KOPT-K1 (cell line): ENCODE measurements around the gene SAMD10.

ENCODE experiments used
- H3K27ac ChIP-seq: fragments of 200-600 bp; sonication (generic); 2 replicates; pipeline ENCODE4 v1.5.1; 2016; ENCODE audit warnings: antibody characterized with exemption, mild to moderate bottlenecking, low read depth, low read length; ENCODE audit not compliant: poor library complexity, severe bottlenecking
- H3K36me3 ChIP-seq: fragments of 200-600 bp; sonication (generic); 2 replicates; pipeline ENCODE4 v1.5.1; 2017; ENCODE audit warnings: antibody characterized with exemption, mild to moderate bottlenecking, low read length, moderate library complexity; ENCODE audit not compliant: insufficient read depth
- H3K9me3 ChIP-seq: fragments of 200-600 bp; sonication (generic); 2 replicates; pipeline ENCODE4 v1.5.1; 2017; ENCODE audit warnings: antibody characterized with exemption, low read length, mild to moderate bottlenecking; ENCODE audit not compliant: insufficient read depth, poor library complexity, severe bottlenecking

The SAMD10 gene

GRCh38 chr20:63945921-63946920 is 33.2 kb downstream of the SAMD10 start:
- Histone ChIP-seq H3K36me3 (peaks cover 42% of the 10 kb centered on the region), H3K27ac (no peak overlapping the region), H3K9me3 (no peaks in the 10 kb centered on the region)

GRCh38 chr20:63945031-63945658 is 34.3 kb downstream of the SAMD10 start:
- Histone ChIP-seq H3K9me3 (no peaks in the 10 kb centered on the region), H3K27ac (no peak overlapping the region), H3K36me3 (peaks cover 53% of the 10 kb centered on the region)

GRCh38 chr20:63944078-63944941 is 35.1 kb downstream of the SAMD10 start:
- Histone ChIP-seq H3K27ac (no peak overlapping the region), H3K36me3 (peaks cover 57% of the 10 kb centered on the region), H3K9me3 (no peaks in the 10 kb centered on the region)

DNA sequence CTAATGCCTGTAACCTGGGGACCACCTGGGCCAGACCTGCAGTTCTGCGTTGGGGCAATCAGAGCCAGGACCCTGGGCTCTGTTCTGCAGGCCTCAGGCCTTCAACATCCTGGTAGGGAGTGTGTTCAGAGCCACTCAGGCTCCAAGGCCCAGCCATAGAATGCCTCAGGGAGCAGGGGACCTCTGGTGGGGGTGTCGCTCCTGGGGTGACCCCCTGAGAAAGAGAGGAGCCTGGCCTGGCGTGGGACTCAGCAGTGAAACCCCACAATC is 35.7 kb downstream of the SAMD10 start:
- no peak overlapping the region for H3K27ac ChIP-seq
- H3K36me3 ChIP-seq, result peaks cover 61% of the 10 kb centered on the region
- H3K9me3 ChIP-seq, result no peaks in the 10 kb centered on the region

DNA sequence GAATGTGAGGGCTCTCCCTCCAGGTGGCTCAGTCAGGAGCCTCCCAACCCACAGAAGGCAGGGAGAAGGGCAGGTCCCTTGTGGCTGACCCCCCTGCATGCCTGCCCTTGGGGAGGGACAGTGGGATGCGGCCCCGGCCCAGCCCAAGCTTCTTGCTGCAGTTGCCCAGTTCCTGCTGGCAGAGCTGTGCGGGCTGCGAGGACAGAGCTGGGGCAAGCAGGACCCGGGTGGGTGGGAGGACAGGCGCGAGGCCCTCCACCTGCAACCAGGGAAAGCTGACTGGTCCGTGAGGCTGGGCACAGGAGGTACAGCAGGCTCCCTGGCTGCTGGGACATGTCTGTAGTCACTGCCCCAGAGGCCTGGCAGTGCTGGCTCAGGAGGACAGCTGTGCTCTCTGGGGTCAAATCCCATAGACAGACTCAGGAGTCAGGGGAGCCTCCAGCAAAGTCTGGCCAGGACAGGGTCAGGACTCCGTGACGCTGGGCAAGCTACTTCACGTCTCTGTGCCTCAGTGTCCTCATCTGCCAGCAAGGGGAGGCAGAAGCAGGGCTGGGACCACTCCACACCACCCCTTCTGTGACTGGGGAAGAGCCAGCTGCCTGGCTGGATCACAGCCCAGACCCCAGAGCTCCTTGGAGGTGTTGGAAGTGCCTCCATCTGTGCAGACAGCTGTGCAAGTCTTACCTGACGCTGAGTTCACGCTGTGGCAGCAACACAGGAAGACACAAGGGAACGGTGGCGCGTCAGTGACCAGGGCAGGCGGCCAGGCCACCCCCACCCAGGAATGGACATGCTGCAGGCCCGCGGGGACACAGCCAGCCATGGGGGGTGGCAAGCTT is 36.3 kb downstream of the SAMD10 start:
- no peaks in the 10 kb centered on the region for H3K9me3 ChIP-seq
- peaks cover 63% of the 10 kb centered on the region for H3K36me3 ChIP-seq
- H3K27ac ChIP-seq, result no peak overlapping the region

DNA sequence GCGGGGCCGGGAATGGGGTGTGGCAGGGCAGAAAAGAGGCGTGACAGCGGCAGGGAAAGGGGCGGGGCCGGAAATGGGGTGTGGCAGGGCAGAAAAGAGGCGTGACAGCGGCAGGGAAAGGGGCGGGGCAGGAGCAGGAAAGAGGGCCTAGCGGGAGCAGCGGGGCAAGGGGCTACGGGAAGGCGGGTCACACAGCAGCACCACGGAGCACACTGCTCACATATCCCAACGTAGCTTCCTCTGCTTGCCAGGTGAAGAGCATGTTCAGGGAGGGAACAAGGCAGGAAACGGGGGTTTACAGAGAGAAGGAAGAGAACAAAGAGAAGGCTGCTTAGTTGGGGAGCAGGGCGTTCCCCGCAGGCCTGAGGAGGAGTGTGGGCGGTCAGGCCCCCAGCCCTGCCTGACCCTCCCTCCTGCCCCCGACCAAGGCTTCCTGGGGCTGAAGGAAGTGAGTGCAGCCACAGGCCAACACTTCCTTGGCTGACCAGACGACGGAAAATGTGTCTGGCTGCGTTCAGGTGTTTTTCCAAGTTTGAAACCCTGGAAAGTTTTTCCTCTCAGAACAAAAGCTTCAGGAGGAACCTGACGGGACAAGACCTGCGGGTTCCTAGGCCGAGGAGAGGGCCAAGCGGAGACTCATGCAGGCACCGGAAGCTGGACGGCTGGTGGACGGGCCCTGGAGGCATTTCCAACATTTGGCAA is 37.0 kb downstream of the SAMD10 start:
- Histone ChIP-seq H3K9me3 (no peaks in the 10 kb centered on the region), H3K36me3 (peaks cover 63% of the 10 kb centered on the region), H3K27ac (no peak overlapping the region)

- H3K36me3 ChIP-seq, result peaks cover 66% of the 10 kb centered on the region
- H3K9me3 ChIP-seq, result no peaks in the 10 kb centered on the region
- no peak overlapping the region for H3K27ac ChIP-seq
Measured at GRCh38 chr20:63941282-63942081, 38.0 kb downstream of the SAMD10 start.

GRCh38 chr20:63940472-63941266 is 38.8 kb downstream of the SAMD10 start:
- Histone ChIP-seq H3K9me3 (no peaks in the 10 kb centered on the region), H3K27ac (no peak overlapping the region), H3K36me3 (peaks cover 68% of the 10 kb centered on the region)

DNA sequence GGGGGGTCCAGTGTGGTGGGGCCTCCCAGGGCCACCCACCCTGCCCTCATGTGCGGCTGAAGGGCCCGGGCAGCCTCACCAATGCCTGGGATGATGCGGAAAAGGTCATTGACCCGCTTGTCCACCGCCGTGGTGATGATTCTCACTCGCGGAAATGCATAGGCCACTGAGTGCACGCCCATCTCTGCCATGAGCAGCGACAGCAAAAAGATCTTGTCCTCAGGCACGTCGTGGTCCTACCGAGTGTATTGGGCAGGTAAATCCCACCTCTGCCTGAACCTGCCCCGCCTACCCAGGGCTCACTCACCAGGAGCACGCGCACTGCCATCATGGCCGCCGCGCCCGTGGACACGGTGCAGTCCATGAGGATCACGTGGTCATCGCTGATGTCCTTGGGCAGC is 39.4 kb downstream of the SAMD10 start:
- peaks cover 68% of the 10 kb centered on the region for H3K36me3 ChIP-seq
- no peak overlapping the region for H3K27ac ChIP-seq
- H3K9me3 ChIP-seq, result no peaks in the 10 kb centered on the region

DNA sequence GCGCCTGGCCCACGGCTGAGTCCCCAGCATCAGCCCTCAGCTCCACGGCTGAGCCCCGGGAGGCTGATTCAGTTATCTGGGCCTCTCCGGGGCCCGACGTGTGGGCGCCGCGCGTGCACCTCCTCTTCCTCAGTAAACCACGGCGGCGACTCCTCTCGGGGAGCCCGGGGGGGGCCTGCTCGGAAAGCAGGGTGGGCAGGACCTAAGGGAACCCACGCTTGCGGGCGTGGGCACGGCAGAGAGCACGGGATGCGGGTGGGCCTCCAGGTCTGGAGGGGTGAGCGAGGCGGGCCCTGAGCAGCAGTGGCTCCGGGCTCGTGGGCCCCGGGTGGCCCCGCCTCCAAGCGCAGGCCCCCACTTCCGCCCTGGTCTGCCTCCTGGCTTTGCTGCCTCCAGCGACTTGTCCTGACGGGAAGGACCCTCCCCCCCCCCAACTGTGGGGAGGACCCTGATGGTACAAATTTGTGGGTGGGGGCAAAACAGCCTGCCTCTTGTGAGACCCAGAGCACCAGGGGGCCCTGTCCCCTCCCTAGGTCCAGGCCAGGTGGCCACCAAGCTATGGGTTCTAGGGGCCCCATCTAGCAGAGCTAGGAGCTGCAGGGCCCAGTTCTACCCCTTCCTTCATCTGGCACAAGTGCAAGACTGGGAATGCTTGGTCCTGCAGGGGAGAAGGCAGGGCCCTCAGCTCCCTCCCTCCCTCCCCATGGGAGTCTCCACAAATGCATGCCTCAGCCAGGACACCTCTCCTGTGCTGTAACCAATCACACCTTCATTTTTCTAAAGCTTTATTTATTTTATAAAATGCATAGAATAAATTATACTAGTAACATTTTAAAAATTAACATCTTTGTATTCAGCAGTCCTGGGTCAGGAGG is 40.1 kb downstream of the SAMD10 start:
- Histone ChIP-seq H3K9me3 (no peaks in the 10 kb centered on the region), H3K36me3 (peaks cover 68% of the 10 kb centered on the region), H3K27ac (no peak overlapping the region)

DNA sequence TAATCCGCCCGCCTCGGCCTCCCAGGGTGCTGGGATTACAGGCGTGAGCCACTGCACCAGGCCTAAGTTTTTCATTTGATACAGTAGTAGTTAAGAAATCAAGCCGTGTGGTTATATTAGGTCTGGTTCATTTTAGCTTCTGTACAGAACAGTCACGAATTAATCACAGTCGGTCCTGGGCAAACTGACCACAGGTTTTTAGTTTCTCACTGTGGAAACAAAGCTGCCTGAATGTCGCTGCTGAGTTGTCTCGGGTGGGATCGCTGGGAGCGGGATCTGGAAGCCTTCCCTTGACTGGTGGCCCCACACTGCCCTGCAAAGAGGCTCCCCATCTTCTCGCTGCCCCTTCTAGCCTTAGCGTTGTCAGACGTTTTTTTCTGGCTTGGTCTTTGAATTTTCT is 41.8 kb downstream of the SAMD10 start:
- Histone ChIP-seq H3K27ac (no peak overlapping the region), H3K9me3 (no peaks in the 10 kb centered on the region), H3K36me3 (peaks cover 68% of the 10 kb centered on the region)

DNA sequence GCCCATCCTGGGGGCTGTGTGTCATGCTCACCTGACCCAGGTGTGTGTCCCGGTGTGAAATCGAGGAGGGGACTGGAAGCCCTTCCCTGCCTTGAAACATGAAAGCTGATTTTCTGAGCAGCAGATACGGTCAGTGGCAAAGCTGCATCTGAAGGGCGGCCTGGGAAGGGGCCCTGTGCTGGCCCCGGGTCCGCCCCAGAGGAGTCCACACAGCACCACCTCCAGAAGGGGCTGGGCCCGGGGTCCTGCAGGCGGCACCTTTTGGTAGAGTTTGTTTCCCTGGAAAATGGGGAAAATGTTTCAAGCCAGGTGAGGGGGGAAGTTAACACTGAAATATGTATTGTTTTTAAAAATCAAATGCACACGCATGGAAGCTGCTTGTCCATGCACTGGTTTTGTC is 44.0 kb downstream of the SAMD10 start:
- no peak overlapping the region for H3K27ac ChIP-seq
- no peaks in the 10 kb centered on the region for H3K9me3 ChIP-seq
- H3K36me3 ChIP-seq, result peaks cover 76% of the 10 kb centered on the region
